Activated B cell treated with CpG ODN at 0.5 μM for 24 hours (primary cell): Measurements from ENCODE around the gene COL25A1. TPM values are rescaled to one million over a fixed set of nuclear protein-coding genes. Genes with fewer than 3 reads are reported as not detected.

Experiments
- ATAC-seq: fragments of 200-7000 bp; cut with Tn5 transposase; one replicate; pipeline ENCODE4 v1.10.0; 2021; ENCODE audit warnings: low read depth, mild to moderate bottlenecking, moderate library complexity
- CTCF ChIA-PET: fragments of 350-600 bp; sonication (Branson Sonifier 250); formaldehyde crosslinking; loops from one replicate; lab custom pipeline; 2021; ENCODE audit warnings: antibody characterized with exemption; lab: Charles Lee
- POLR2A ChIA-PET: fragments of 350-600 bp; sonication (Branson Sonifier 250); formaldehyde crosslinking; loops from one replicate; lab custom pipeline; 2021; ENCODE audit warnings: antibody characterized with exemption; lab: Charles Lee
- DNase-seq: peaks from one replicate; pipeline ENCODE4 v3.0.0; 2022
- H3K27ac Mint-ChIP-seq: one replicate; pipeline ENCODE4 v1.8.0; 2020; ENCODE audit warnings: mixed read lengths
- H3K27me3 Mint-ChIP-seq: one replicate; pipeline ENCODE4 v1.8.0; 2021; ENCODE audit warnings: mixed read lengths
- H3K36me3 Mint-ChIP-seq: one replicate; pipeline ENCODE4 v1.8.0; 2021; ENCODE audit warnings: low read depth, mixed read lengths
- H3K4me1 Mint-ChIP-seq: one replicate; pipeline ENCODE4 v1.8.0; 2021; ENCODE audit warnings: mixed read lengths
- H3K4me3 Mint-ChIP-seq: one replicate; pipeline ENCODE4 v1.8.0; 2020; ENCODE audit warnings: mild to moderate bottlenecking, mixed read lengths
- H3K9me3 Mint-ChIP-seq: one replicate; pipeline ENCODE4 v1.8.0; 2020; ENCODE audit warnings: mixed read lengths
- CTCF ChIP-seq: fragments of 200-600 bp; IDR thresholded peaks from one replicate; pipeline ENCODE4 v1.8.0; 2022; ENCODE audit warnings: antibody characterized with exemption, mild to moderate bottlenecking
- intact Hi-C: fragments of 100-400 bp; cut with micrococcal nuclease; formaldehyde crosslinking; loops from one replicate; pipeline ENCODE4 v1.15.1; 2024
- total RNA-seq: library from RNA; stranded (reverse); gene quantifications from 2 replicates; pipeline ENCODE4 v1.2.3, GENCODE V29; 2022

Gene COL25A1
- total RNA-seq, 1 donor from 2014 or later: not detected

GRCh38 chr4:109291707-109292238 lies 10.7 kb downstream of the COL25A1 start:
- no peak for TF ChIP-seq CTCF
- H3K27ac Mint-ChIP-seq: no peak overlapping the region
- no peaks in the 10 kb centered on the region for H3K36me3 Mint-ChIP-seq
- POLR2A ChIA-PET: no interaction called here
- peaks cover 6% of the 10 kb centered on the region for H3K27me3 Mint-ChIP-seq
- intact Hi-C loops: no loop called here
- no peak overlapping the region for H3K4me3 Mint-ChIP-seq
- no peaks in the 10 kb centered on the region for H3K4me1 Mint-ChIP-seq
- no peak for ATAC-seq
- CTCF ChIA-PET: no interaction called here
- no peak for DNase-seq
- H3K9me3 Mint-ChIP-seq: no peaks in the 10 kb centered on the region

- intact Hi-C loops: no loop called here
- no peak for TF ChIP-seq CTCF
- POLR2A ChIA-PET: no interaction called here
- CTCF ChIA-PET: no interaction called here
- DNase-seq (no peak), ATAC-seq (no peak)
- H3K4me1 Mint-ChIP-seq: no peaks in the 10 kb centered on the region
- no peaks in the 10 kb centered on the region for H3K36me3 Mint-ChIP-seq
- no peaks in the 10 kb centered on the region for H3K9me3 Mint-ChIP-seq
- no peak overlapping the region for H3K27ac Mint-ChIP-seq
- H3K4me3 Mint-ChIP-seq: no peak overlapping the region
- H3K27me3 Mint-ChIP-seq: peaks cover 6% of the 10 kb centered on the region
Observed at GRCh38 chr4:109290918-109291317, 11.5 kb downstream of the COL25A1 start.

GRCh38 chr4:109278594-109279031 lies 23.8 kb downstream of the COL25A1 start:
- H3K27me3 Mint-ChIP-seq: peaks cover 4% of the 10 kb centered on the region
- no peak overlapping the region for H3K27ac Mint-ChIP-seq
- H3K4me3 Mint-ChIP-seq: no peak overlapping the region
- CTCF ChIA-PET: no interaction called here
- no peaks in the 10 kb centered on the region for H3K9me3 Mint-ChIP-seq
- intact Hi-C loops: no loop called here
- POLR2A ChIA-PET: no interaction called here
- ATAC-seq (no peak), DNase-seq (no peak)
- TF ChIP-seq CTCF: no peak
- no peaks in the 10 kb centered on the region for H3K4me1 Mint-ChIP-seq
- no peaks in the 10 kb centered on the region for H3K36me3 Mint-ChIP-seq

- peaks cover 2% of the 10 kb centered on the region for H3K27me3 Mint-ChIP-seq
- ATAC-seq: no peak
- H3K4me1 Mint-ChIP-seq: no peaks in the 10 kb centered on the region
- DNase-seq: no peak
- ChIA-PET POLR2A (no interaction called here), CTCF (no interaction called here)
- H3K9me3 Mint-ChIP-seq: no peaks in the 10 kb centered on the region
- no peak overlapping the region for H3K27ac Mint-ChIP-seq
- no peak overlapping the region for H3K4me3 Mint-ChIP-seq
- no peaks in the 10 kb centered on the region for H3K36me3 Mint-ChIP-seq
- intact Hi-C loops: no loop called here
- TF ChIP-seq CTCF: no peak
Observed at GRCh38 chr4:109276482-109277095, 25.9 kb downstream of the COL25A1 start.

GRCh38 chr4:109275066-109275745 lies 27.3 kb downstream of the COL25A1 start:
- Mint-ChIP-seq H3K9me3 (no peaks in the 10 kb centered on the region), H3K4me3 (no peak overlapping the region), H3K27me3 (peaks cover 2% of the 10 kb centered on the region), H3K4me1 (no peaks in the 10 kb centered on the region), H3K27ac (no peak overlapping the region), H3K36me3 (no peaks in the 10 kb centered on the region)
- ATAC-seq (no peak), DNase-seq (no peak)
- POLR2A ChIA-PET: no interaction called here
- TF ChIP-seq CTCF: no peak
- CTCF ChIA-PET: no interaction called here
- intact Hi-C loops: no loop called here
